NCI-H146 (cell line): Measurements from ENCODE around the gene ATRNL1.

Experiments used
- DNase-seq: peaks from one replicate; lab custom pipeline; 2025; lab: John Stamatoyannopoulos, UW

ATRNL1 gene

GRCh38 chr10:115988380-115988779 lies 895.2 kb downstream of the ATRNL1 start:
- DNase-seq: no peak

DNA sequence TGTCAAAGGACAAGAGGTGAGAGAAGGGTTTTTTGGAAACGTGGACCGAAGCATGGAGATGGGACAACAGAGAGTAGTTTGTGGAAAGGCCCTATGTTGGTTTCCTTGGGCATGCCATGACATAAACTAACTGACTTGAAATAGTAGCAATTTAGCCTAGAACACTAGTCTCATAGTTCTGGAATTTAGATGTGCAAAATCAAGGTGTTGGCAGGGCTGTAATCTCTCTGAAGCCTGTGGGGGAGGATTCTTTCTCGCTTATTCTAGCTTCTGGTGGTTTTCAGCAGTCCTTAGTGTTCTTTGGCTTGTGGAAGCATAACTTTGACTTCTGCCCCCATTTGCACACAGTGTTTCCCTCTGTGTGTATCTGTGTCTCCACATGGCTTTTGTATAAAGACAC lies 896.5 kb downstream of the ATRNL1 start:
- DNase-seq: no peak

GRCh38 chr10:115992236-115992986 lies 899.2 kb downstream of the ATRNL1 start:
- DNase-seq: no peak

DNA sequence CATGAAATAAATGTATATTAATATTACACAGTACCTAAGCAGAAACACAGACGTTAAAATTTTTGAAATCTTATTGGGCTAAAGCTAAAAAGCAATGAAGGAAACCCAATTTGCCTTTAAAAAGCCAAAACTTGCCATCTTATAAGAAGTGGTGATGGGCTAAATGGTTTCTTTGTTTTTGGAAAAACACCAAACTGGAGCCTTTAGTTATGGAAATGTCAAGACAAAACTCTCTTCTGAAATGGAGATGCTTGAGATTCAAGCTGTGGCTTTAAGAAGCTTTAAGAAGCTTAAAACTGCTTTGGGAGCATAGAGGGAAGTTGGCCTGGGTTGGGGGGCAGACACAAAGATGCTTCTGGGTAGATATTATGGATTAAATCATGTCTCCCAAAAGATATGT lies 902.9 kb downstream of the ATRNL1 start:
- no peak for DNase-seq

DNA sequence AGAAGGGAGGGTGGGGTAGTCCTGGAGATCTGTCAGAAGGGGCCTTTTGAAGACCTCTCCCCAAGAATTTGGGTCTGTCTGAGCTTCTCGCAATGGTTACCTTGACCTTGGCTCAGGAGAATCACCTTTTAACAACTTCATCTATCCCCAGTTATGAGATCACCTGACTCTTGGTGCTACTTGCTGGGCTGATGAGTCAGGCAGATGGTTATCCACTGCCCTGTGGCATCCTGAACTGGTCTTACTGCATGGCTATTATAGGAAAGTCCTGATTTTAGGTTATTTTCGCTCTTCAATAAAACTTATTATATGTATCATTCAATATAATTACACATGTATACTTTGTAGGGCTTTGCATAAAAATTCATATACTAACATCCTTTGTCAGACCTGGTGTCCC lies 905.1 kb downstream of the ATRNL1 start:
- DNase-seq: no peak
